Activated T-cell treated with anti-CD3 and anti-CD28 coated beads, Interleukin-2, amount 50 U/mL, for 4 hours (primary cell): Measurements from ENCODE around the gene CEP295NL. TPM values are rescaled to one million over a fixed set of nuclear protein-coding genes. Genes with fewer than 3 reads are reported as not detected.
"Not testable (repeated sequence)": the region's sequence is repeated elsewhere in the genome, so short reads cannot be mapped to it uniquely, and the experiment has no call there.

Source experiments
- ATAC-seq, 2 donors: fragments of 200-7000 bp; cut with Tn5 transposase; one replicate each; pipeline ENCODE4 v1.10.0; 2021
- DNase-seq: peaks from one replicate; pipeline ENCODE4 v3.0.0-alpha.2; 2020
- H3K27me3 Mint-ChIP-seq: one replicate; pipeline ENCODE4 v1.8.0; 2021; ENCODE audit warnings: low read depth, mixed read lengths
- H3K36me3 Mint-ChIP-seq: one replicate; pipeline ENCODE4 v1.8.0; 2022; ENCODE audit warnings: mixed read lengths; ENCODE audit not compliant: insufficient read depth
- H3K4me1 Mint-ChIP-seq: one replicate; pipeline ENCODE4 v1.8.0; 2021; ENCODE audit warnings: low read depth, mixed read lengths
- H3K4me3 Mint-ChIP-seq: one replicate; pipeline ENCODE4 v1.8.0; 2021; ENCODE audit warnings: mild to moderate bottlenecking, moderate library complexity, mixed read lengths
- H3K9me3 Mint-ChIP-seq: one replicate; pipeline ENCODE4 v1.8.0; 2021; ENCODE audit warnings: mixed read lengths
- total RNA-seq, 3 donors: library from RNA; stranded (reverse); gene quantifications; one replicate each; pipeline ENCODE4 v1.2.1, GENCODE V29; 2021

CEP295NL gene, protein sequence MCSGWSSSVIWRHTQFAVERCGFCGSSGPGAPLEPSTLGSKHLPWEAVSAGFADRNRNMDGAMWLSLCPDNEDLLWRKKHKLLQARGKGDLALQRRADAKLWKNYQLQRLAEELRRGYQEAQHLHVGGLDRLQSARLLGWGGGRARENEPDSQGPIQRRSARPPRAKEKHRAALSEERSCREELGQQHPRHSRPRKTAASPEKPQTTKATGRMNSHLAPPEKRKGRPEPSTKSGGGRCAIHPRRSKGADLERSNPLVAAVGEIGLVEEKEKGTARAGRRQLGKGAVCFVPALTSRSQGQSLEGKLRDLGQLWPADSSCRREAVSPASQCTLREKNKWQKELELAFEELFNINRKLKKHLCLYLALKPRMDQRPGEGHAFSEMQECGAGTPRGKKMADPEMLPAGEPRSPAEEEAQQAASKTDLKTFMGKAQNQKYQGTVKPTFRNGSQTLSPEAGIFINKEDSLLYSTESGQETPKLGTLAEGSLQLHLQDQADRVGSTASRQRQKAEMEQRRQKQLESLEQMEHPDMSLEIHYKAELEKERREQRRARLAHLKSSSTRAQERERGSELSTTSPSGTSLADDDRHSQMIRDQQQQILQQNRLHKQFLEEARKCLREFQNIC
- not detected for total RNA-seq

DNA sequence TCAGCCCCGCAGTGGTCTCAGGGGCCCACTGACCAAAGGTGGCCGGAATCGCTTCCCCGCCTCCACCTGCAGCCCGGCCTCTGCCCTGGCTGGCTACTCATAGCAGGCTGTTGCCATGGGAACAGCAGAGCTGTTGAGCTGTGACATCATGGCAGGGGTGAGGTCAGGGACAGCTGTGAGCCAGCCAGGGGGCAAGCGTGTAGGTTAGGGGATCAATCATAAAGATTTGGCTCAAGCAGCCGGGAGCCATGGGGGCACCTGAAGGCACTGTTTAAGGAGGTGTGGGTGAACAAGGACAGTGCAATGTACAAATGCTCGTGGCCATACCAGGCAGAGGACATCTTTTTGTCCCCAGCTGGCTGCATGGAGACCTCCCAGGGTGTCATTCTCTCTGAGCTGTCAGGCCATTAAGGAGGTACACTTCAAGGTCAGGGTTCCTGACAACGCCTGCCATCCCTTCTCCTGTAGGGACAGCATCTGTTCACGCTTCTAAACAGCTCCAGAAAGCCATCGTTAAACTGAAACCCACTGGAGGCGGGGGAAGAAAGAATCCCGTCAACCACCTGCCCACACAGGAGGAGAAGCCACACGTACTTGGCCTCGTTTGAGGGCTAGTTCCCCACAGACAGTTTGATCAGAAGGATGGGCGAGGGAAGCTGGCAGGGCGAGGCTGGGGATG, at the start of gene CEP295NL:
Gene CEP295NL (minus strand): TSS at position 101 of the 679 bp plus-strand sequence. CDS start 1,373 bp downstream, outside the sequence.
- DNase-seq: no peak
- Mint-ChIP-seq H3K36me3 (no peaks in the 10 kb centered on the region), H3K9me3 (no peaks in the 10 kb centered on the region), H3K4me3 (no peak within 1 kb of the TSS), H3K27me3 (peaks cover 3% of the 10 kb centered on the region), H3K4me1 (peaks cover 6% of the 10 kb centered on the region)
- peak in 1 of 2 donors; percentile 43 for ATAC-seq

DNA sequence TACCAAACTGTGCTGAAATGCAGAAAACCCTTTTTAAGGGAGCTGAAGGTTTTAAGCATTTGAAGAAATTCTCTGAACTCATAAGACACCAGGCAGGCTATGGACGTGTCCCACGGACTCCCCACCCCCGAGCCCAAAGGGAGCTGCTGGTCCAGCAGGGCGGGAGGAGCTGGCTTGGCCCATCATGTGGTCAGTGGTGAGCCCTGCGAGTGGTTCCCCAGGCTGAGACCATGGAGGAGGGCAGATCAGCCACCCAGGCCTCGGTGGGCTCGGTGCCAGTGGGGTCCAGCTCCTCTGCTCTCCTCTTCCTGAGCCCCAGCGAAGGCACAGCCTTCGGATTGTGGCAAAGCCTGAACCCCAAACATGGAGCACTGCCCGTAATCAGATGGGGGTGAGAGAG, 49.7 kb upstream of the CEP295NL start:
- DNase-seq: no peak
- no peak overlapping the region for H3K4me3 Mint-ChIP-seq
- H3K36me3 Mint-ChIP-seq: no peaks in the 10 kb centered on the region
- H3K27me3 Mint-ChIP-seq: peaks cover 9% of the 10 kb centered on the region
- H3K9me3 Mint-ChIP-seq: peaks cover 17% of the 10 kb centered on the region
- H3K4me1 Mint-ChIP-seq: no peaks in the 10 kb centered on the region
- ATAC-seq: no peak

DNA sequence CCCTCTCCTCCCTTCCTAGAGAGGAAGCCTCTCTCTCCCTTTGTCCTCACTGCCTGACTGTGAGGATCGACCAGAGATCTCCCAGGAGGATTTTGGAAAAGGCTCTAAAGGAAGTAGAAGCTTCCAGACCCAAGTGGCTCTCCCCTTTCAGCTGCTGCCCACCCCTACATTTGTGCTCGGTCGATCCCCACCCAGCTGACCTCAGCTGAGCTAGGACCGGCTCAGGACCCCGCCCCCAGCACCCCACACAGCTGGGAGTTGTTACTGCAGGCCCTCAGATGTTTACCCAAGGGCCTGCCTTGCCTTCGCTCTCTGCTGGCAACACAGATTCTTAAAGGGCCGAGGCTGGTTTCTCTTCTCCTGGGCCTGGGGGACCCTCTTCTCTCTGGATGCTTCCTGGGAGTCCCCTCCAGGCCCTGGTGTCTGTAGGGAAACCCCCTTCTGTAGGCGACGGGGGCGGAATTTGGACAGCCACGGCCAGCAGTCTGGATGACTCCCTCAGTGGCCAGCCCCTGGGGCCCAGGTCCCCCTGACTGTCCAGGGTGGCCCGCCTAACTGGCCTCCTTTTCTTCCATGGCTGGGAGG, 49.1 kb upstream of the CEP295NL start:
- no peaks in the 10 kb centered on the region for H3K4me1 Mint-ChIP-seq
- H3K36me3 Mint-ChIP-seq: no peaks in the 10 kb centered on the region
- peaks cover 17% of the 10 kb centered on the region for H3K9me3 Mint-ChIP-seq
- peaks cover 9% of the 10 kb centered on the region for H3K27me3 Mint-ChIP-seq
- DNase-seq: no peak
- H3K4me3 Mint-ChIP-seq: no peak overlapping the region
- no peak for ATAC-seq

DNA sequence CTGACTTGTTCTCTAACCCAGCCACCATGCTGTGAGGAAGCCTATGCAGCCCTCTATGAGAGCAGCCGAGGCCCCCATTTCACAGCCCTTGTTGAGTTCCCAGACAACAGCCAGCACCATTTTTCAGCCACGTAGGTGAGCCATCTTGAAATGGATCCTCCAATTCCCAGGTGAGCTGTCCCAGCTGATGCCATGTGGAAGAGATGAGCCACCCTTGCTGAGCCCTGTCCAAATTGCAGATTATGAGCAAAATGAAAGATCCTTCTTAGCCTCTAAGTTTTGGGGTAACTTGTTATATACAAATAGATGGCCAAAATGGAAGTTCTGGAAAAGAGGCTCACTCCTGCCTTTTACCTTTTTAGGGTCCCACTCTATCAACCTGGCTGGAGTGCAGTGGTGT, 47.9 kb upstream of the CEP295NL start:
- H3K36me3 Mint-ChIP-seq: no peaks in the 10 kb centered on the region
- no peak for DNase-seq
- ATAC-seq: no peak
- H3K9me3 Mint-ChIP-seq: peaks cover 17% of the 10 kb centered on the region
- H3K4me1 Mint-ChIP-seq: no peaks in the 10 kb centered on the region
- no peak overlapping the region for H3K4me3 Mint-ChIP-seq
- H3K27me3 Mint-ChIP-seq: peaks cover 7% of the 10 kb centered on the region

DNA sequence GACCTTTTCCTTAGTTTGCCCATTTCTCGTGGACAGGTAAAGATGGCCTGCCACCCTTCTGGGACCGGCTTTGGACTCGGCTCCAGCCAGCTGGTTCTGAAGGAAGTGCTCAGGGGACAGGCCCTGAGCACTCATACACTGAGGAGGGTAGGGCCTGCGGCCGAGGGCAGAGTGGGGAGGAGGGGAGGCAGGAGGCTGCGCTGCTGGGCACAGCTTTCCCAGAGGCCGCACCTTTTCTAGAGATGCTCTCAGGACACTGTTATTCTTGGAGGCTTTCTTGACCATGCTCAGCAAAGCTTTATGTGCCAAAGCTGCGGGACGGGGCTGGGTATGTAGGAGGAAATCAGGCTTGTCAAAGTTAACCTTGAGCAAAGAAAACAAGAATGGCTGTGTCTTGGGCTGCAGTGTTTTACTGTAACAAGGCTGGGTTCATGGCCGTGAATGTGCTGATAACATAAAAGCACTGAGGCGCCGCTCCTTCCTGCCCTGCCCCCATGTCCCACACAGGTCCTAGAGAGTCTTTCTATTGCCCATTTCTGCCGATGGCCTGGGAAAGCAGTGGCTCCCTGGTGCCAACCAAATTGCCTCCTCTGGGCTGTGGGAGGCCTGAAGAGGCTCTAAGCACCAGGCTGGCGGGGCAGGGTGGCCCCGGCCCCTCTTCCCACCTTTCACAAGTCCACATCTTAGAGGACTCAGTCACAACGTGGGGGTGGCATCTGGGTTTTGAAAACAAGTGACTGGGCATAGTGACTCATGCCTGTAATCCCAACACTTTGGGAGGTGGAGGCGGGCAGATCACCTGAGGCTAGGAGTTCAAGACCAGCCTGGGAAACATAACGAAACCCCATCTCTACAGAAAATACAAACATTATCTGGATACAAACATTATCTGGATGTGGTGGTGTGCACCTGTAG, 44.5 kb upstream of the CEP295NL start:
- Mint-ChIP-seq H3K4me3 (no peak overlapping the region), H3K9me3 (peaks cover 17% of the 10 kb centered on the region), H3K4me1 (no peaks in the 10 kb centered on the region), H3K36me3 (no peaks in the 10 kb centered on the region), H3K27me3 (peaks cover 12% of the 10 kb centered on the region)
- DNase-seq: no peak
- ATAC-seq: no peak

DNA sequence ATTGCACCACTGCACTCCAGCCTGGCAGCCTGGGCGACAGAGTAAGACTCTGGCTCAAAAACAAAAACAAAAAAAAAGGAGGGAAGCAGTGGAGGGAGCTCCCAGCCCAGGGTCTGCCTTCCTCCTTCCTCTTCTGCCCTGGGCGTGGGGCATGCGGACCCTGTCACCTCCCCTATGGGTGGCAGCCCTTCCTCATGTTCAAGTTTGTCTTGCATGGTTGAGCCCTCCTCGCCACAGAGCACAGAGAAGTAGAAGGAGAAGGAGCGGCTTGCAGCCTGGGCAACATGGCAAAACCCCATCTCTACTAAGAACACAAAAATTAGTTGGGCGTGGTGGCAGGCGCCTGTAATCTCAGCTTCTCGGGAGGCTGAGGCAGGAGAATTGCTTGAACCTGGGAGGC, 43.6 kb upstream of the CEP295NL start:
- Mint-ChIP-seq H3K4me1 (no peaks in the 10 kb centered on the region), H3K36me3 (no peaks in the 10 kb centered on the region), H3K27me3 (peaks cover 9% of the 10 kb centered on the region), H3K4me3 (no peak overlapping the region), H3K9me3 (peaks cover 17% of the 10 kb centered on the region)
- DNase-seq (no peak), ATAC-seq (no peak)

DNA sequence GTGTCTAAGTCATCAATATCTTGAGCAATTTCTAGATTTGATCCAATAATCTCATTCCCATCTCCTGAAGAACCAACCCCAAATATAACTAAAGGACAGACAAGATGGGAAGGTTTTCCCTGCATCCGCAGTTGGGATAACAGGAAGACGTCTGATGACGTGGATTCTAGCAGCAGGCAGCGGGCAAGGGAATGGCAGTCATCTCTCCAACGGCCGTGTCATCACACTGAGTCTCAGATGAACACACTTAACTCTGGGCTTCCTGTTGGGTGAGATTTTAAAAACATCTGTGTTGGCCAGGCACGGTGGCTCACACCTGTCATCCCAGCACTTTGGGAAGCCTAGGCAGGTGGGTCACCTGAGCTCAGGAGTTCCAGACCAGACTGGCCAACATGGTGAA, 43.1 kb upstream of the CEP295NL start:
- Mint-ChIP-seq H3K4me3 (no peak overlapping the region), H3K4me1 (no peaks in the 10 kb centered on the region), H3K9me3 (peaks cover 14% of the 10 kb centered on the region), H3K27me3 (peaks cover 9% of the 10 kb centered on the region), H3K36me3 (no peaks in the 10 kb centered on the region)
- ATAC-seq (no peak), DNase-seq (no peak)

DNA sequence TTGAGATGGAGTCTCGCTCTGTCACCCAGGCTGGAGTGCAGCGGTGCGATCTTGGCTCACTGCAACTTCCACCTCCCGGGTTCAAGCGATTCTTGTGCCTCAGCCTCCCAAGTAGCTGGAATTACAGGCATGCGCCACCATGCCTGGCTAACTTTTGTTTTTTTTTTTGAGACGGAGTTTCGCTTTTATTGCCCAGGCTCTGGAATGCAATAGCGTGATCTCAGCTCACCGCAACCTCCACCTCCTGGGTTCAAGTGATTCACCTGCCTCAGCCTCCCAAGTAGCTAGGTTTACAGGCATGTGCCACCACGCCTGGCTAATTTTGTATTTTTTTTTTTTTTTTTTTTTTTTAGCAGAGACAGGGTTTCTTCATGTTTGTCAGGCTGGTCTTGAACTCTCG, 42.5 kb upstream of the CEP295NL start:
- H3K36me3 Mint-ChIP-seq, DNase-seq, H3K27me3 Mint-ChIP-seq, H3K4me3 Mint-ChIP-seq, H3K9me3 Mint-ChIP-seq, H3K4me1 Mint-ChIP-seq, ATAC-seq: not testable (repeated sequence)

DNA sequence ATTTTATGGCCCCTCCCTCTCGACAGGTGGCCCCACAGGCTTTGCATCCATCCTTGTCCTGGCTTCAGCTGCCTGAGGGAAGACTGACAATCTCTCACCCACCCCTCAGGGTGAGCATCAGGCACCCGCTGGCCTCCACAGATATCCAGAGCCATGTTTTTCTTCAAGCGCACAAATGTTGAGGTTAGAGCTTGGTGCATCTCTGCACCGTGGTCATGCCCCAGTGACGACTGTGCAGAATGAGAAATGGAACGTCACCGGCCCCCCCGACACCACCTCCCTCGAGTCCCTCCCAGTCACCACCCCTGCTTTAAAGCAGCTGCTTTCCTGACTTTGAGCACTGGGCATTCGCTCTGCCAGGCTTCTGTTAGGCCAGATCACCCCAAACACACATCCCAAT, 42.0 kb upstream of the CEP295NL start:
- Mint-ChIP-seq H3K4me3 (no peak overlapping the region), H3K27me3 (peaks cover 9% of the 10 kb centered on the region), H3K4me1 (no peaks in the 10 kb centered on the region), H3K9me3 (peaks cover 2% of the 10 kb centered on the region), H3K36me3 (no peaks in the 10 kb centered on the region)
- ATAC-seq (no peak), DNase-seq (no peak)

DNA sequence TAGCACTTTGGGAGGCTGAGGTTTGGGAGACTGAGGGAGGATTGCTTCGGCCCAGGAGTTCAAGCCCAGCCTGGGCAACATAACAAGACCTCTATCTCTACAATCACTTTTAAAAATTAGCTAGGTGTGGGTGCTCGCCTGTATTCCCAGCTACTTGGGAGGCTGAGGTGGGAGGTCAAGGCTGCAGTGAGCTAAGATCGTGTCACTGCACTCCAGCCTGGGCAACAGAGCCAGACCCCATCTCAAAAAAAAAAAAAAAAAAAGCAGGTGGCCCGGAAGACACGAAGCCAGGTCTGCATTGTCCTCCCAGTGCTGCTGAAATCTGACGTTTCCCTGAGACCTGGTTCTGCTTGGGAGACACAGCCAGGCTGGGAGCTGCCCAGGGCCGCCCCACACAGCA, 41.0 kb upstream of the CEP295NL start:
- Mint-ChIP-seq H3K4me3 (no peak overlapping the region), H3K27me3 (peaks cover 9% of the 10 kb centered on the region), H3K9me3 (no peaks in the 10 kb centered on the region), H3K36me3 (no peaks in the 10 kb centered on the region), H3K4me1 (no peaks in the 10 kb centered on the region)
- DNase-seq (no peak), ATAC-seq (no peak)

DNA sequence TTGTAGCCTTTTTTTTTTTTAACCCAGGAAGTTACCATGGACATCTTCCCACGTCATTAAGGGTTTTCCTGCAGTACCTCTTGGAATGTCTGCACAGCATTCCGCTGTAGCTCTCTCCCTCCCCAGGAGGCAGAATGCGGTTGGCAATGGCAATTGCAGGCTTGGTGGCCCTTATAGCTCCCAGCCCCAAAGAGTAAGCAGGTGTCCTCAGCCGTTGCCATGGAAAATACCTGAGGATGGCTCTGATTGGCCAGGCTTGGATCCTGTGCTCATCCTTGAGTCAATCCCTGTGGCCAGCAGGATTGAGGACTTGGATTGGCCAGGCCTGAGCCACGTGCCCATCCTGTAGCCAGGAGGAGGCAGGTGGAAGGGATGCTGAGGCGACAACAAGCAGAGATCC, 37.7 kb upstream of the CEP295NL start:
- DNase-seq (no peak), ATAC-seq (no peak)
- Mint-ChIP-seq H3K27me3 (peaks cover 9% of the 10 kb centered on the region), H3K36me3 (no peaks in the 10 kb centered on the region), H3K4me1 (no peaks in the 10 kb centered on the region), H3K9me3 (no peaks in the 10 kb centered on the region), H3K4me3 (no peak overlapping the region)

DNA sequence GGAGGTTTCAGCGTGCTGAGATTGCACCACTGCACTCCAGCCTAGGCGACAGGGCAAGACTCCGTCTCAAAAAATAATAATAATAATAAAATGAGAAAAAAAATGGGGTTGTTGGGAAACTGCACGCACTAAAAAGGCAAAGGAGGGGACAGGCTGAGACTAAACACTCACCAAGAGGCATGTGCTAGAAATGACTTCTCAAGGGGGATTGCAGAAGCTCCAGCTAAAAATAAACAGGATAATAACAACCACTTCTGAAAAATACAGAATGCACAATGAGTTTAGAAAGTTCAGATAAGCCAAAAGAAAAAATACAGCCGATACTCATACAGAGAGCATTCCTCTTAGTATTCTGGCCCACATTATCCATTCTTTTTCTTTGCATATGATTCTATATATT, 37.3 kb upstream of the CEP295NL start:
- no peaks in the 10 kb centered on the region for H3K4me1 Mint-ChIP-seq
- H3K27me3 Mint-ChIP-seq: peaks cover 9% of the 10 kb centered on the region
- no peaks in the 10 kb centered on the region for H3K9me3 Mint-ChIP-seq

DNA sequence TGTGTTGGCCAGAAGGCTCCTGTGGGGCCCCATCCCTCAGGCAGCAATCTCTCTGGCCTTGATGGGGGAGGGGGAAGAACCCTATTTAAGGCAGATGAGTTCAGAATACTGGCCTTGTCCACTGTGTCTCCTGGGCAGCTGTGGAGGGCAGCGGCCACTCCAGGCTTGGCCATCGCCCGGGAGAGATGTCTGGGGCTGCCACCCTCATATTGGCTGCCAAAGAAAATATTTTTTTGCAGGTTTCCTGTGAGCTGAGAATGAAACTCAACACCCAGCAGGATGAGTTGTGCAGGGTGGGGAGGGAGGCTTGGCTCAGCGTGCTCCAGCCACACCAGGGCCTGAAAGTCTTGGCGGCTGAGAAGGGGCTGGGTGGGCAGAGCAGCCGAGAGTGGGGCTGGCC, 36.6 kb upstream of the CEP295NL start:
- Mint-ChIP-seq H3K36me3 (no peaks in the 10 kb centered on the region), H3K27me3 (peaks cover 6% of the 10 kb centered on the region), H3K9me3 (no peaks in the 10 kb centered on the region), H3K4me1 (no peaks in the 10 kb centered on the region), H3K4me3 (no peak overlapping the region)
- ATAC-seq (no peak), DNase-seq (no peak)

More for the DNA sequence above, 37.3 kb upstream of the CEP295NL start:
- DNase-seq (no peak), ATAC-seq (no peak)
- Mint-ChIP-seq H3K4me3 (no peak overlapping the region), H3K36me3 (no peaks in the 10 kb centered on the region)

DNA sequence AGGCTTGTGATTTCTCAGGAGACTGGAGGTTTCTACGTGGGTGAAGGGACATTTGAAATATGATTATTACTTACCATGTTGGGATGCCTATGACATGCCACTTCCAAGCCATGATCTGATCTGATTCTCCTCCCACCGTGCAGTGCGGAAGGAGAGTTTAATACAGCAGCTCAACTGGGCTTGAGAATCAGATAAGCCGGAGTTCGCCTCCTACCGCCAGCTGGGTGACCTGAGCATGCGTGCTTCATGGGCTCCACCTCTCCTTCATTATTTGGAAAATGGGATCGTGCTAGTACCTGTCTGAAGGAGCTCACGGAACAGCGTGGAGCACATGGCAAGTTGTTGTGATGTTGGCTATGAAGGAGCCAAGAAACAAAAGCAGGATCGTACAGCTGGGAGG, 34.6 kb upstream of the CEP295NL start:
- Mint-ChIP-seq H3K36me3 (no peaks in the 10 kb centered on the region), H3K4me3 (no peak overlapping the region), H3K4me1 (peaks cover 11% of the 10 kb centered on the region), H3K27me3 (peaks cover 2% of the 10 kb centered on the region), H3K9me3 (no peaks in the 10 kb centered on the region)
- DNase-seq (no peak), ATAC-seq (no peak)
